Subcutaneous adipose tissue (tissue), 4 donors: ENCODE measurements around the gene RFX4. TPM values are rescaled to one million over a fixed set of nuclear protein-coding genes. Genes with fewer than 3 reads are reported as not detected.

Experiments used
- CTCF ChIP-seq: fragments of 450-650 bp; IDR thresholded peaks from one replicate; pipeline ENCODE4 v1.5.1; 2016; ENCODE audit warnings: low read depth, mild to moderate bottlenecking, control low read depth, antibody characterized with exemption, moderate library complexity
- total RNA-seq, 4 donors: library from RNA; depleted of rRNA; stranded (reverse); fragments of >200 nt; gene quantifications; one replicate each; pipeline ENCODE4 v1.1.0, GENCODE V29; 2016

RFX4 gene
- total RNA-seq, 4 donors from 2014 or later = 0.38 TPM; not detected in 3

- TF ChIP-seq CTCF = no peak
These were observed 150.1 kb downstream of the RFX4 start for GRCh38 chr12:106732890-106733289.

GRCh38 chr12:106733660-106734059, 150.9 kb downstream of the RFX4 start:
- TF ChIP-seq CTCF = no peak

- TF ChIP-seq CTCF = no peak
These were observed 153.5 kb downstream of the RFX4 start for GRCh38 chr12:106736051-106736957.

GRCh38 chr12:106739318-106739717, 156.5 kb downstream of the RFX4 start:
- TF ChIP-seq CTCF = no peak

- no peak for TF ChIP-seq CTCF
These were observed 157.2 kb downstream of the RFX4 start for GRCh38 chr12:106739815-106740530.

GRCh38 chr12:106740818-106741217, 158.0 kb downstream of the RFX4 start:
- TF ChIP-seq CTCF = no peak

- no peak for TF ChIP-seq CTCF
These were observed 158.4 kb downstream of the RFX4 start for GRCh38 chr12:106741247-106741646.
